Islet of Langerhans (tissue), 1 donor: ENCODE measurements around the gene SLC6A2.
"Not testable (repeated sequence)": the region's sequence is repeated elsewhere in the genome, so short reads cannot be mapped to it uniquely, and the experiment has no call there.

Experiments
- FAIRE-seq: peaks from one replicate; lab custom pipeline; 2011; peaks lifted over from hg19 to GRCh38; lab: Jason Lieb, UNC

SLC6A2 gene

GRCh38 chr16:55655897-55656681, at the start of gene SLC6A2:
Gene SLC6A2, plus strand, starts transcription at chr16:55655988. Its CDS starts 707 bp downstream, at chr16:55656695.
- FAIRE-seq: no peak

- no peak for FAIRE-seq
These were observed 42.0 kb upstream of the SLC6A2 start for GRCh38 chr16:55613613-55614335.

- FAIRE-seq: no peak
These were observed 40.7 kb upstream of the SLC6A2 start for GRCh38 chr16:55615071-55615470.

DNA sequence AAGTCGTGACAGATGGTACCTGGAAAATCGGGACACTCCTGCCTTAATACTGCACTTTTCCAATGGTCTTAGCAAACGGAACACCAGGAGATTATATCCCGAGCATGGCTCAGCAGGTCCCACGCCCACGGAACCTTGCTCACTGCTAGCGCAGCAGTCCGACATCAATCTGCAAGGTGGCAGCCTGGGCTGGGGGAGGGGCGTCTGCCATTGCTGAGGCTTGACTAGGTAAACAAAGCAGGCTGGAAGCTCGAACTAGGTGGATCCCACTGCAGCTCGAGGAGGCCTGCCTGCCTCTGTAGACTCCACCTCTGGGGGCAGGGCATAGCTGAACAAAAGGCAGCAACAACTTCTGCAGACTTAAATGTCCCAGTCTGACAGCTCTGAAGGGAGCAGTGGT, 40.1 kb upstream of the SLC6A2 start:
- not testable (repeated sequence) for FAIRE-seq

DNA sequence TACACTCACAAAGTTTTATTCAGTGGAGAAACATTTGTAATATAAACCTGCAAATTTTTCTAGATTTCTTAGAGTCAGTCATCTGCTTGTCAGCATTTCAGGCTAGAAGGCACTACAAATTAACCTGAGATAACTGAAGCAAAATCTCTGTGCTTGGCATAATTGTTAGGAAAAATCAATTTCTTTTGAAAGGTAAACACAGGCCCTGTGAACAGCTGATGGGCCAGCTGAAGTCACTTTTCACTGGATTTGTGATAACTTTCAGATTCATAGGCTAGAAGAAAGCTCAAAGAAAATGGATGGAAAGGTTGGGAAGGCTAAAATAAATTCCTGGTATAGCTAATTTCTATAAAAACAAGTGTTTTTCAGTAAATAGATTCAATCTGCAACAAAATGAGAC, 34.0 kb upstream of the SLC6A2 start:
- peak; percentile 17 for FAIRE-seq

DNA sequence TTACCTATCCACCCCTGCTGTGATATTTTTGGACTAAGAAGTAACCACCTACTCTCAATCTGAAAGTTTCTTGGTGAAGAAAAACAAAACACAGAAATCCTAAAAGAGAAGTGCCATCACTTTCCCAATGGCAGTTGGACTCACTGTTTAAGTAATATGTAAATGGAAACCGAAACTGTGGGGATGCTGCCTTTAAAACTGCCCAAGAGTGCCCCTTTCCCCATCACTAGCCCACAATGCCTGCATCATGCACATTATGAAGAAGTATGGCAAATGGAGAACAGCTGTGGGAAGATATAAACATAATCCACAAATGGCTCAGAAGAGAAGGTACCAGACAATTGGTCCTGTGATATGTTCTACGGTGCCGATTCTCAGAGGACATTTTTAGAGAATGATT, 33.5 kb upstream of the SLC6A2 start:
- no peak for FAIRE-seq

DNA sequence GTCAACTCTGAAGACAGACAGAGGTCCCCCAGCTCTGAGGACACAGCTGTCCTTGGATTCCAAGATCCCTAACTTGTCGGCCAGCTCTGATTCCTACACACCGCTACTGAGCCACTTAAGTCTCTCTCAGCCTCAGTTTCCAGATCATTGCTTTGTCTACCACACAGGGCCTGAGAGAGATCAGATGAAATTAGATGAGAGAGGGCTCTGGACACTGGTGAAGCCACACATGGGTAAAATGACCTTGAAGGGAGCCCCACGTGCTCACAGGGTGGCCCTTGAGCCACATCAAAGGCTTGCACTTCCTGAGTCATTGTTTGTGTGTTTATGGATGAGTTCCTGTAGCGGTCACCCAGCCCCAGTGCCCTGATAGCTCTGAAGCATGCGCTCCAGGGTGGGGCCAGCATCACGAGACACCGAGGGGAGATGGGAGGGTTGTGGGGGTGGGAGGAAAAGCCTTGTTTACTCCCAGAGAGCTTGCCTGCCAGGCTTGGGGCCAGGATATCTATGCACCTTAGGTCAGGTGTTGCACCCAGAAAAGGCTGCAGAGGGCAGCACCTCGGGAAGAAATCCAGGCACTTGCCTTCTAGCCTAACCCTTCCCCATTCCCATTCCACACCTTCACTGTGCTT, 32.7 kb upstream of the SLC6A2 start:
- no peak for FAIRE-seq

GRCh38 chr16:55623640-55624039, 32.1 kb upstream of the SLC6A2 start:
- FAIRE-seq: no peak

DNA sequence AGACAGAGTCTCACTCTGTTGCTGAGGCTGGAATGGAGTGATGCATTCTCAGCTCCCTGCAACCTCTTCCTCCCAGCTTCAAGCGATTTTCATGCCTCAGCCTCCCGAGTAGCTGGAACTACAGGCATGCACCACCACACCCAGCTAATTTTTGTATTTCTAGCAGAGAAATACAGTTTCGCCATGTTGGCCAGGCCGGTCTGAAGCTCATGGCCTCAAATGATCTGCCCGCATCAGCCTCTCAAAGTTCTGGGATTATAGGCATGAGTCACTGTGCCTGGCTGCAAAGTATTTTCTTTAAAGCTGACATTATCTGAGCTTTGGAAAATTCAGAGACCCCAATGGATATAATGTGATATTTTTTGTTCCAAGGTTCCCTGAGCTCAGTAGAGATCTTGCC, 31.1 kb upstream of the SLC6A2 start:
- FAIRE-seq: no peak

DNA sequence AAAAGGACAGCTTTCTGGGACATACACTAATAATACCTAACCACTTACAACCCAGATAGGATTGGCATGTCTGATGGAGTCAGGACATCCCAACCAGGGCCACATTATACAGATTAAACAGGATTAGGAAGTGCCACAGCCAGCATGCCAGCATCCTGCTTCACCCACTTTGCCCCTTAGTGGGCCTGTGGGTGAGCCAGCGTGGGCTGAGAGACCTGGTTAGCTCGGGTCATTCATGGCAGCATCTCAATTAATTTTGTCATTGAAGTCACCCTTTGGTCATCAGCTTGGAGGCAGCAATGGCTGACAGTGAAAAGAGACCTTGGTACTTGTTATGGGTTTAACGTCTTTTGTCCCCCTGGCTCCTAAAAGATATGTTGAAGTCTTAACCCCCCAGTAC, 29.9 kb upstream of the SLC6A2 start:
- FAIRE-seq: no peak

DNA sequence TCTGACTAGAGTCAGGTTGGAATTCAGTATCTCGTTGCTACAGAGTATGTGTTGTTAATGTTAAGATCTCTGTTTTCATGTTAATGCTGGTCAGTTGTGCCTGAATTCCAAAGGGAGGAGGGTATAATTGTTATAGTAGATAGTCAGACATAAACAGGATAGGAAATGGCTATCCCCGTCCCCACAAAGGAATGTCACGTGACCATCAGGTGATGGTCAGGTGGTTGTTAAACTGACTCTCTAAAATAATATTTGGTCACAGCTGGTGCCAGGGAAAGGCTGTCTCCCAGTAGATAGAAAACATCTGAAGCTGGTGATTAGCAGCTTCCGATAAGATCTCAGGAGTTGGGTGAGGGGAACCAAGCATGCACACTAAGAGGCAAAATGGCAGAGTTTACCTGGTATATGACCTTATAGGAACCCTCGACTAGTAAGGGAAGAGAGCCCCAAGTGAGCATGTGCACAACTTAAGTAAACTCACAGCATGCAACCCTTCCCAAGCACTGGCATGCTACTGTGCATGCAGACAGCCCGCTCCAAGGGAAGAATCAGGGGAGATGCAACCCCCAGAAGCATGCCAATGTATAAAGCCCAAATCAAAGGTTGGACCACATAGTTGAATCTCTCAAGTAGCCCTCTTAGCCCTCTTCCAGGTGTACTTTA, 27.4 kb upstream of the SLC6A2 start:
- FAIRE-seq: no peak

- FAIRE-seq: no peak
These were observed 25.0 kb upstream of the SLC6A2 start for GRCh38 chr16:55630774-55631173.

DNA sequence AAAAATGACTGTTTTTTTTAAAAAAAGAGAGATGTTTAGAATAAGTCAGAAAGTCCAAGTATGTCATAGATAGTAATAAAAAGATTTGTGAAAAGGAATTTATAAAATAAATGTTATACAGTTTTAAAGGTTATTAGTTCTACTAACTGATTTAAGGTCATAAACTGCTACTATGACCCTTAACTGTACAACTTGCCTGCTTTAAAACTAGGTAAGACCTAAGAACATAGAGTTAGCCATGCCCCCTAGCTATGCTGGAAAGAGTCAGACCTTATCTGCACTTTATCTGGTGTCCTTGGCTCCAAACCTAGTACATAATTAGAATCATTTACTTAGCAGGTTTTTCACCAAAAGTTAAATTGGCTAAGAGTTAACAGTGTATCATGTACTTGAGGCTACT, 23.5 kb upstream of the SLC6A2 start:
- FAIRE-seq: peak; percentile 49

- no peak for FAIRE-seq
These were observed 21.6 kb upstream of the SLC6A2 start for GRCh38 chr16:55634193-55634592.

DNA sequence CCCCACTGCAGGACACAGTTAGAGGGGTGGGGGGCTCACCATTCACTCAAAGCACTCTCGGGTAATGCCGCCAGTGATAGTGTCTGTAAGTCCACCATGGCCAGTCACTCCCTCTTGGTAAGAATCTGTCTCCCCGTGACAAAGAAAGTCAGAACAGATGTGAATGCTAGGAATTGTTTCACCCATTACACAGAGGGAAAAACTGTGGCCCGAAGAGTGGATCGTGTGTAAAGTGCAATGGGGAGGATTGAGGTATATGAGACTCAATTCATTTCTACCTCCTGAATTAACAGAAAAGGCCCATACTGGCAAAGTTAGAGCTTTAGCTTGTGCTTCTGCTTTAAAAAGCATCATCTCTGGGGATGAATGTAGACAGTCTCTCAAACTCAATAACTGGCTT, 17.5 kb upstream of the SLC6A2 start:
- no peak for FAIRE-seq

GRCh38 chr16:55640701-55641327, 15.0 kb upstream of the SLC6A2 start:
- no peak for FAIRE-seq

DNA sequence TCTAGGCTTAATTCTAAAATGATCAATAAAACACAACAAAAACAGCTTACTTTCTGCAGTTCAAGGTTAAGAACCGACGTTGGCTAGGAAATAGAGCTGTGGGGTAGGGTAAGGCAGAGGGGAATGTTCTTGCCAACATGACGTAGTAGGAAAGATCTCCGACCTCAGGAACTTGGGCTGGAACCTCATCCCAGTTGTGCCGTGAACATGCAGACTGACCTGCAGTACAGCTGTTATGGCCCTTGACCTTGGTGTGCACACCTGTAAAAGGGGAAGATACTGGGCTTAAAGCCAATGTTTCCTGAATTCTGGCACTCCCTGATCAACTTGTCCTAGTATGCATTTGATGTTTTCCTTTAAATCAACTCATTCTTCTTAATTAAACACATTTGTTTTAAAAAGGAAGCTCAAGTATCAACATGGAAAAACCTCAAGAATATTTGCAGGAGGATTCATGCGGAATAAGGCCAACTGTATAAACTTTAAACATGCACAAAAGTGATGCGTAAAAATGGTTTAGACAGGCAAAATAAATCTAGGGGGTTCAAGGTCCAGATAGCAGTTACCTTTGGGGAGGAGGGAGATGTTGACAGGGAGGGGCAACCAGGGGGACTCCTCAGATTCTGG, 14.2 kb upstream of the SLC6A2 start:
- FAIRE-seq: no peak

GRCh38 chr16:55642611-55643010, 13.2 kb upstream of the SLC6A2 start:
- FAIRE-seq: no peak

DNA sequence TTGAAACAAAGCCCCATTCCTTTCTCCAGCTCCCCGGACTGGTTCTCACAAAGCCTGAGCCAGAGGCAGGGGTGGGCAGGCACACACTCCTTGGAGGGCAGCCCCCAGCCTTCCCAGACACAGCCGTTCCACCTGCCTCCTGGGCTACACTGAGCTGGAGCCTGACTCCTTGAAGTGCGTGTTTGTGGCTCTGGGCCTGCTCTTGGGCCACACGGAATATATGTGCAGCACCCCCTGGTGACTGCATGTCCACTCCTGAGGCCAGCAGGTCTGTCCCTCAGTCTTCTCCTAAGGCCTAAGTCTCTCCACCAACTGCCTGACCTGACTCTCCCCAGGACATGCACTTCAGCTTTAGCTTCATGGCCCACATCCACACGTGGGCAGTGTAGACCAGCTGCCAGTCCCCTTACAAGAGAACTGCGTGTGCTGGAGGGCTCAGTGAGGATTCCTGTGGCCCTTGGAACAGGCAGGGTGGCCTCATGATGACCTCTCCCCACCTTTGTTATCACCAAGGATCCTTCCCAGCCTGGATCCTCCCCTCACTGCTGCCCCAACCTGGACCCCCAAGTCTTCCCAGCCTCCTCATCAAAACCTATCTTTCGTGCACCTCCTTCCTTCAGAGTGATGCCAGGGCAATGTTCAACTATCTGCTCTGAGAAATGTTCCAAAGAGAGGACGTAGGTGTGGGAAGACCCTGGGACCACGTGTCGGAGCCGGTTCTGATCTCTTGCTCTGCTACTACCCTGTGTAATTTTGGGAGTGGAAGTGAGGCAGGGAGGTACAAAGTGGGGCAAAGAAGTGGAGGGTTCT, 12.4 kb upstream of the SLC6A2 start:
- no peak for FAIRE-seq

- no peak for FAIRE-seq
These were observed 9.8 kb upstream of the SLC6A2 start for GRCh38 chr16:55645986-55646385.

GRCh38 chr16:55647343-55647742, 8.4 kb upstream of the SLC6A2 start:
- FAIRE-seq: no peak
